Measurements from ENCODE around the gene ADAMTS9.

The ADAMTS9 gene

DNA sequence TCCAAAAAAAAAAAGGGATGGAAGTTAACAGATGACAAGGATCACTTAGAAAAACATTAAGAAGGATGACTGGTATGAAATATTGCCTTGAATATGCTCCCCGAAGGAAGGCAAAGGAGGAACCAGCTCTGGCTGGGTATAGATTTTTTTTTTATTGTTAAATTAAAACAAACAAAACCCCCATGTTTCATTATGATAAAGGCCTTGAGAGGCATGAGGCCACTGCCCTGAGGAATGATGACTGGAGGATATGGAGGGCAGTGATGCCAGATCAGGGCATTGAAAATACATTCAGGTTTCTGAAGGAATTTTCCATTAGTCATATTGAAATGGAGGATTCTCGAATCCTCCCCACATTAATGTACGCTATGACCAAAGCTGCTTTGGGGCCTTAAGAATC is 120.9 kb downstream of the ADAMTS9 start:
- Mint-ChIP-seq H3K4me1 (ENCODE audit: low read depth) (no peaks in the 10 kb centered on the region), H3K9me3 (no peaks in the 10 kb centered on the region)

DNA sequence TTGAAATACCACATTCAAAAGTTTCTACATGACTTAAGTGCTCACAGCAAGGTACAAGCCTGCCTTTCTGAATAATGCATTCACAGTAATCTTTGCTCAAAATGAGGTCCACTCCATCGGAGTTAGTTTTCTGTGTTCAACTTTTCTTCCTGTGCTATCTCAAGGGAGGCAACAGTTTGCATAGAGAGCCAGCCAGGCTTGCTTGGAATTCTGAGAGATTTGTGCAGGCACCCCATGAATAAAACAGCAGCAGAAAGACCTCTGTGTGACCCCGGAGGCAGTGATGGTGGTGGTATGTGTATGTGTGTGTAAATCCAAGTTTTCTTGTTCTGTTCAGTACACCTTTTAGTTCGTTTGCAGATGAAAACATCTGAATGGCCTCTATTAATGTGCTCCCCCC is 124.0 kb downstream of the ADAMTS9 start:
- Mint-ChIP-seq H3K27ac (no peak overlapping the region), H3K4me3 (no peak overlapping the region), H3K27me3 (peaks cover 4% of the 10 kb centered on the region), H3K4me1 (ENCODE audit: low read depth) (no peaks in the 10 kb centered on the region), H3K9me3 (no peaks in the 10 kb centered on the region), H3K36me3 (ENCODE audit: low read depth) (no peaks in the 10 kb centered on the region)

More for the DNA sequence above, 120.9 kb downstream of the ADAMTS9 start:
- H3K27me3 Mint-ChIP-seq = peaks cover 4% of the 10 kb centered on the region
- H3K4me3 Mint-ChIP-seq = no peak overlapping the region
- H3K27ac Mint-ChIP-seq = no peak overlapping the region
- H3K36me3 Mint-ChIP-seq (ENCODE audit: low read depth) = no peaks in the 10 kb centered on the region

DNA sequence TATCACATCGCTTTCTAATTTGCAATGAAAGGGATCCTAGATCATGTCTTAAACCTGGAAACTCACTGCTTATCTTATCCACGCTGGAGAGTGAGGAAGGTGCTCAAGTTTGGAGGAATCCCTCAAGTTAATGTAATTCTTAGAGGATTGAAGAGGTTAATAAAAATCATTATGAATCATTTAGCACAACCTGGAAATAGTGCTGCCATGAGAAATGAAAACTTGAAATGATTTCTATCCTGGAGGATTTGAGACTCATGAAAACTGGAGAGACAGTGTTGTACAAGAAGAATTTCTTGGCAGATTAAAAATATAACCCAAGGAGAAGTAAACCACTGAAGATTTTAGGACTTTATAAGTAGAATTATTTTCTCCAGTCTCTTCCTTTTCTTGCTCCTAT is 125.9 kb downstream of the ADAMTS9 start:
- no peak overlapping the region for H3K4me3 Mint-ChIP-seq
- H3K9me3 Mint-ChIP-seq = no peaks in the 10 kb centered on the region
- no peaks in the 10 kb centered on the region for H3K4me1 Mint-ChIP-seq (ENCODE audit: low read depth)
- no peaks in the 10 kb centered on the region for H3K36me3 Mint-ChIP-seq (ENCODE audit: low read depth)
- H3K27ac Mint-ChIP-seq = no peak overlapping the region
- H3K27me3 Mint-ChIP-seq = peaks cover 3% of the 10 kb centered on the region

DNA sequence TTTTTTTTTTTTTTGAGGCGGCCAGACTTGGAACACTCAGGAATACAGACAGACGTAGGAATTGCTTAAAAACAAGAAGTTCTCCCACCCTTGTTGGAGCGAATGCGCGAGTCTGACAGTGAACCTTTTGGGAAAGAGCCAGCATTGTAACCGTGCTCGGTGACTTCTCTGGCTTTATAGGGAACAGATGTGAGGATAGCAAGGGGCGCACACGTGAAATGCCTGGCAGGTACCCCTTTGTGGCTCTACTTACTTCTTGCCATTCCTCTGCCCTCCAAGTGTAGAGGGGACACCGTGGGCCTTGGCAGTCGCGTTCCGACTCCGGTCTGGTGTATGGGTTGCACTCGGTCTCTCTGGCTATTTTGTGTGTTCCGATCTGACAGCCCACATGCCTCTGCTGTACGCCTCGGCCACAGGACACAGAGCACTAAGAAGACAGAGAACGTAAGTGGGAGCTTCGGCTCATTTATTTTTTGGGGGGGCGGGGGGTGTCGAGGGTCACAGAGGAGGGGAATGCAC is 126.4 kb downstream of the ADAMTS9 start:
- H3K4me3 Mint-ChIP-seq = no peak overlapping the region
- no peaks in the 10 kb centered on the region for H3K27me3 Mint-ChIP-seq
- no peak overlapping the region for H3K27ac Mint-ChIP-seq
- no peaks in the 10 kb centered on the region for H3K4me1 Mint-ChIP-seq (ENCODE audit: low read depth)
- H3K9me3 Mint-ChIP-seq = no peaks in the 10 kb centered on the region
- H3K36me3 Mint-ChIP-seq (ENCODE audit: low read depth) = no peaks in the 10 kb centered on the region

DNA sequence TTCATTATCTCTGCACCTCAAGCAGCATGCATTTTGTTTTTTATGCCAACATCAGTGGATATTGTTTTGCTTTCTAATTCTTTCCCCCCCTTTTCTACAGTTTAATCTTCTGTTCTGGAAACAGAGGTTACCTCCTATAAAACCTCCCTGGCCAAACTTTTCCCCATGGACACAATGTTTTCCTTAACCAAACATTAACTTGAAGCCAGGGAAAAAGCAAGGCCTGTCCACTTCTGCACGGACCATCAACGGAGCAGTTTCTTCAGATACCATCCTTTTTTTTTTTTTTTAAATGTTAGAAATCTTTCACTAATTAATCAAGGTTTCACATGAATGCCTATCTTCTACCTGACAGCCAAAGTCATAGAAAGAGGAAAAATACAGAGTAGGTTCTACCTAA is 127.0 kb downstream of the ADAMTS9 start:
- Mint-ChIP-seq H3K9me3 (no peaks in the 10 kb centered on the region), H3K4me3 (no peak overlapping the region), H3K4me1 (ENCODE audit: low read depth) (no peaks in the 10 kb centered on the region), H3K27ac (no peak overlapping the region), H3K36me3 (ENCODE audit: low read depth) (no peaks in the 10 kb centered on the region), H3K27me3 (no peaks in the 10 kb centered on the region)

DNA sequence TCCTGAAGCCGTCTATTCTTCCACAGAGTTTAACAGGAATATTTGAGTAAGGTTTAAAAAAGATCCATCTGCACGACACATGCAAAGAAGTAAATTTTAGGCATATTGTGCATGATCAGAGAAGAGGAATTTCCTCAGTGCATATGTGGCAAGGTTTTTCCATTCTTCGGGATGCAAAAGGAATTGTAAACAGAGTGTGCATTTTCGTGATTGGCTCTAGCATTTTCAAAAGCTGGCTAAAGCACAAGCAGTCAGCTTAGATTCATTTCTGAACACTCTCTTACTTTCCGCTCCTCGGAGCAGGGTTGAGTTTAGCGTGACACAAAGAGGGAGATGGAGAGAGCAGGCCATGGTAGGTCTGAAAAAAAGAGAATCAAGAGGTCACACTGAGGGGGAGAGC is 128.2 kb downstream of the ADAMTS9 start:
- H3K27ac Mint-ChIP-seq = no peak overlapping the region
- H3K36me3 Mint-ChIP-seq (ENCODE audit: low read depth) = no peaks in the 10 kb centered on the region
- H3K9me3 Mint-ChIP-seq = no peaks in the 10 kb centered on the region
- H3K4me1 Mint-ChIP-seq (ENCODE audit: low read depth) = no peaks in the 10 kb centered on the region
- no peak overlapping the region for H3K4me3 Mint-ChIP-seq
- H3K27me3 Mint-ChIP-seq = peaks cover 3% of the 10 kb centered on the region

DNA sequence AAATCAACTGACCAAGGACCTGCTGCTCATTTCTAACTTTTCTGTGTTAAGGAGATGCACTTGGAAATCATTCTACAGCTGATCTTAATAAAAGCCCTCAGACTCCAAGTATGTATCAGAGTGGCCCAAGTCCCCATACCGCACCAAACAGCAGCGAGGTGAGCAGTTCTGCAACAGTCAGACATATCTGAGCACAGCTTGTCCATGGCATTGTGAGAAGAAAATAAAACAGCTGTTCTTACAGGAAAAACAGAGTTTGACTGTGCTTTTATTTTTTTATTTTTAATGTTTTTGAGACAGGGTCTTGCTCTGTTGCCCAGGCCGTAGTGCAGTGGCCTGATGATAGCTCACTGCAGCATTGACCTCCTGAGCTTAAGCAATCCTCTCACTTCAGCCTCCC is 131.8 kb downstream of the ADAMTS9 start:
- no peak overlapping the region for H3K27ac Mint-ChIP-seq
- no peaks in the 10 kb centered on the region for H3K36me3 Mint-ChIP-seq (ENCODE audit: low read depth)
- H3K27me3 Mint-ChIP-seq = peaks cover 3% of the 10 kb centered on the region

DNA sequence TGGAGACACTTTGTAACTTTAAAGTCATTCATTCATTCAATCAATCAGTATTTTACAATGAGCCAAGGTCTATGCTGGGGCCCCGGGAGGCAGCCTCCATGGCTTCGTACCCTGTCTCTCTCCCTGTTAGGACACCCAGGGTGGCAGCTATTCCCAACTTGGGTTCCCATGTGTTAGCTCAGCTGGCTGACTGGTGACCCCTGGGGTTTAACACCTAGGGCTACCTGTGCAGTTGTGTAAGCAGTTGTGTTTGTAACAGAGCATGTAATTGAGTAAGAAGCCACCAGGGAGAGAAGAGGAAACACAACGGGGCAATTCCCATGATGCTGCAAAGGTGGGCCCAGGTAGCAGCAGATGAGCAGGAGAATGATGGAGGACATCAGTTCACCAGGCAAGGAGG is 132.4 kb downstream of the ADAMTS9 start:
- no peak overlapping the region for H3K4me3 Mint-ChIP-seq
- peaks cover 3% of the 10 kb centered on the region for H3K27me3 Mint-ChIP-seq
- H3K9me3 Mint-ChIP-seq = no peaks in the 10 kb centered on the region
- no peaks in the 10 kb centered on the region for H3K4me1 Mint-ChIP-seq (ENCODE audit: low read depth)
- H3K36me3 Mint-ChIP-seq (ENCODE audit: low read depth) = no peaks in the 10 kb centered on the region
- no peak overlapping the region for H3K27ac Mint-ChIP-seq

More for the DNA sequence above, 131.8 kb downstream of the ADAMTS9 start:
- no peaks in the 10 kb centered on the region for H3K9me3 Mint-ChIP-seq
- no peaks in the 10 kb centered on the region for H3K4me1 Mint-ChIP-seq (ENCODE audit: low read depth)
- H3K4me3 Mint-ChIP-seq = no peak overlapping the region

DNA sequence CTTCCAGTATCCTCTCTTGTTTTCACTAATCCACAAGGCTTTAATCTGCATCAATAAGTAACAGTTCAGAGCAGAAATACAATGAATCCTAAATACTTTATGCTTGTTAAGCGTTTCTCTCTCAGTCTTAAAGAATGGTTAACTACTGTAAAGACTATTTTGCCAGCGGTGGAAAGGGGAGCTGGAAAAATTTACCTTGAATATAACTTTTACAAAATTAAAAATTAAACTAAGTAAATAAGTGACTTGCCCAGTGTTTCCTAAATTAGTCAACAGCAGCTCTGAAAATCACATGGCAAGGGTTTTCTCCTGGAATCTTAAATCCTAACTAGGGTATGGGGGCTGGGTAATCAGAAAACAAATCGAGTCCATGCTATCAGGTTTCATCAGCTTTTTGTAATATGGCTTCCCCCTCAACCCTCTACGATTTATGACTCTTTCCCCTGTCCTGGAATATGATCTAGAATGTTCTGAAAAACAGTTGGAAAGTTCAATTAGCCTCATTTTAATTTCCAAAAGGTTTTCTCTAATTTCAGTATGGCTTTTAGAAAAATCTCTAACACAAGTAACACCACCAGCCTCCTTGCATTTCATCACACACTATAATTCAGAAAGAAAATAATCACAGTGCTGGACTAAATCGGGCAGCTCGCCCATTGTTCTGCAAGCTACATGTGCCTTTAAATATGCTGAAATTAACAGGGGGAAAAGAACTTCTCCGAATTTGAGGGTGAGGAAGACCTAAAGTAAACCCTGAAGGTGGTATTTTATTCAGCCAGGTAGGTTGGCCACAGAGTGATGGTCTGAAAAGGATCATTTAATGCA is 133.5 kb downstream of the ADAMTS9 start:
- Mint-ChIP-seq H3K27me3 (peaks cover 3% of the 10 kb centered on the region), H3K9me3 (no peaks in the 10 kb centered on the region), H3K36me3 (ENCODE audit: low read depth) (no peaks in the 10 kb centered on the region), H3K4me3 (no peak overlapping the region), H3K27ac (no peak overlapping the region), H3K4me1 (ENCODE audit: low read depth) (no peaks in the 10 kb centered on the region)

DNA sequence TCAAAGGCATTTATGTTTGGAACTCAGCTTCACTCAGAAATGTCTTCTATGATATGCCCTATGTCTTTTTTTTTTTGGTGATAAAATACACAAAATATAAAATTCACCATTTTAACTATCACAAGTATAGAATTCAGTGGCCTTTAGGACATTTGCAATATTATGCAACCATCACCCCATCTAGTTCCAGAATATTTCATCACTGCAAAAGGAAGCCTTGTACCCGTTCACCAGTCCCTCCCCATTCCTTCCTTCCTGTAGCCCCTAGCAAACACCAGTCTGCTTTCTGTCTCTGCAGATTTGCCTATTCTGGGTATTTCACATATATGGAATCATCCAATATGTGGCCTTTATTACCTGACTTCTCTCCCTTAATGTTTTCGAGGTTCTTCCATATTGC is 134.8 kb downstream of the ADAMTS9 start:
- Mint-ChIP-seq H3K27ac (no peak overlapping the region), H3K4me1 (ENCODE audit: low read depth) (no peaks in the 10 kb centered on the region), H3K36me3 (ENCODE audit: low read depth) (no peaks in the 10 kb centered on the region), H3K4me3 (no peak overlapping the region), H3K9me3 (no peaks in the 10 kb centered on the region), H3K27me3 (peaks cover 3% of the 10 kb centered on the region)

DNA sequence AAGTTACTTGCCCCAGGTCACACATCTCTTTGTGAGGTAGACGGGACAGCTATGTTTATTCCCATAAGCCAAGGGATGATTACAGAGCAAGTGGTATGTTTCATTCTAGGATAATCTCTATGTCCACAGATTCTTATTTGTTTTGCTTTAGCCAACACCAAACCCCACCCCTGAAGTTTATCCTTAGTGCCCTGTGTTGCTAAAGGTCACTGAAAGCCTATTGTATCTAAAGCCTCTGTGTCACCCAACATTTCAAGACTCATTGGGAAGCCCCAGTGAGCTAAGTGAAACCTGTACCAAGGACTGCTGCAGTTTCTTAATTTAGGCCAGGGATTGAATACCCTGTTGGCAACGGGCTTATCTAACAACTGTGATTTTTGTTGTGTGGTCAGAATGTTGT is 135.6 kb downstream of the ADAMTS9 start:
- Mint-ChIP-seq H3K36me3 (ENCODE audit: low read depth) (no peaks in the 10 kb centered on the region), H3K4me1 (ENCODE audit: low read depth) (no peaks in the 10 kb centered on the region), H3K27ac (no peak overlapping the region), H3K27me3 (peaks cover 3% of the 10 kb centered on the region), H3K4me3 (no peak overlapping the region), H3K9me3 (no peaks in the 10 kb centered on the region)

DNA sequence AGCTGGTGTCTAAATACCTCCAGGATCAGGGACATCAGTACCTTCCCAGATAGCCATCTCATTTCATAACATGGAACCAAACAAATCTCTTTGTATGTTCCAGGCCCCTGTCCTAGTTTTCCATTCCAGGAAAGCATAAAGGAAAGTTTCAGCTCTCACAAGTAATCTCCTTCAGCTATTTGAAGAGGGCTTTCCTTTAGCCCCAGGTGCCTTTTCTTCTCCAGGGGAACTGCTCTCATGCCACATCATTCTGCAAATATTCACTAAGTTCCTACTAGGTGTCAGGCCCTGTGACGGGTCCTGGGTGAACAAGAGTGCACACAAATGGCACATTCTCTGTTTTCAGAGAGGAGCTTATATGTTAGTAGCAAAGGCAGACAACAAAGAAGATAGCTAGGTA is 136.1 kb downstream of the ADAMTS9 start:
- Mint-ChIP-seq H3K4me1 (ENCODE audit: low read depth) (no peaks in the 10 kb centered on the region), H3K36me3 (ENCODE audit: low read depth) (no peaks in the 10 kb centered on the region), H3K27ac (no peak overlapping the region), H3K9me3 (no peaks in the 10 kb centered on the region), H3K27me3 (peaks cover 3% of the 10 kb centered on the region), H3K4me3 (no peak overlapping the region)

DNA sequence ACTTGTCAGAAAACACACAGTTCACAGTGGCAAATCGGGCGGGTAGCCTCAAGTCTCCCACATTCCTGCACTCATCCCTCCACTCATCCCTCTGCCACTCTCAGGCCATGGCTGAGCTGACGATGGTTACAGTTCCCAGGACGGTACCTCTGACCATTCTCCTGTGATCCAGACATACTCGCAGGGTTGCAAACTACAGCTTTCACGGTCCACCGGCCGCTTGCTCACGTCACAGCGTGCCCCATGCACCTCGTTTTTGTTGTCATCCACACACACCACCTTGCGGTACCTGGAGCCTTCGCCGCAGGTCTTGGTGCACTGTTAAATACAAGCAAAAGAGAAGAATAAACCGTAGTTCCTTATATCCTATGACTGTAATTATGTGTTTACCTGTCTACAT is 137.1 kb downstream of the ADAMTS9 start:
- H3K9me3 Mint-ChIP-seq = no peaks in the 10 kb centered on the region
- no peak overlapping the region for H3K4me3 Mint-ChIP-seq
- H3K4me1 Mint-ChIP-seq (ENCODE audit: low read depth) = no peaks in the 10 kb centered on the region

DNA sequence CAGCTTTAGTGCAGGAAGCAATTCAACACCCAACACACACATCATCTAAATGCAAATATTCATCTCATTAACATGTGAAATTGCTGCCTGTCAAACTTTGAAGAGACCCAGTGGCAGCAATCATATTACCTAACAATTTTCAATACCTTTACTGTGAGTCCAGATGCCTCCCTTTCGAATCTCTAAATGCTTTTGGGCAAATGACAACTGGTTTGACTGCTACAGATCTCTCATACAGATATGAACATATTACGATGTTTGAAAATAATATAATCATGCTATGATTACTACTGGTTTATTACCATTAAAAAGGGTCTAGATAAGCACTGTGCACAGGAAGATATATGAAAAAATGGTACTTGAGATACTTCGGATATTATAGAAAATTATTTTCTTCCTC is 137.9 kb downstream of the ADAMTS9 start:
- H3K36me3 Mint-ChIP-seq (ENCODE audit: low read depth) = no peaks in the 10 kb centered on the region
- no peak overlapping the region for H3K4me3 Mint-ChIP-seq
- H3K4me1 Mint-ChIP-seq (ENCODE audit: low read depth) = no peaks in the 10 kb centered on the region
- no peak overlapping the region for H3K27ac Mint-ChIP-seq
- no peaks in the 10 kb centered on the region for H3K27me3 Mint-ChIP-seq
- H3K9me3 Mint-ChIP-seq = no peaks in the 10 kb centered on the region

More for the DNA sequence above, 137.1 kb downstream of the ADAMTS9 start:
- Mint-ChIP-seq H3K36me3 (ENCODE audit: low read depth) (no peaks in the 10 kb centered on the region), H3K27ac (no peak overlapping the region), H3K27me3 (peaks cover 3% of the 10 kb centered on the region)

DNA sequence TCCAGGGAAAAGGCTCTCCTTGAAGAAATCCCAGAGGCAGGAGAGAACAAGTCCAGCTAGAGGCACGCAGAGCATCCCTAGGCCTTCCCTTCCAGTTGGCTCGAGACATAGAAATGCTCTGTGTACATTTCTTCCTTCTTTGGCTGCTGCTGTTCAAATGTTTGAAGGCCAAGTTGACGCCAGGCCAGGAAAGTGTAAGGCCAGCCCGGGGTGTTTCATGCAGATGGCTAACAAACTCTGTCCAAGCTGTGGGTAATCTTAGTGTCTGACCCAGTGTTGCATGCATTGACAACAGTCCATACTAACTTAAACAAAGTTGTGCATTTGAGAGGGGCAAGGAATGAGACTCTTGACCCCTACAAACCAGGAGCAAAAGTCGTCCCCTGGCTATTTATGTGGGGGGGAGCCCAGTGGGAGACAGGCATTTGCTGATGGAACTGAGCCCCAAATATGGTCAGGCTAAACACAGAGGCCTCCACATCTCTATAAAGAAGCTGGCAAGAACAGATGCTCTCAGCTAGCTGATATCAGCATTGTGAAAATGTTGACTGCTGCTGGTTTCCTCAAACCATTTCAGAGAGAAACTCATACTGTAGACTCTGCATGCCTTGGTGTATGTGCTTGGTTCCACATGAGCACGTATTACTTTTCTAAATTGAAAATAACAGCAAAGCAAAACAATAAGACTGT is 139.5 kb downstream of the ADAMTS9 start:
- Mint-ChIP-seq H3K27me3 (no peaks in the 10 kb centered on the region), H3K9me3 (no peaks in the 10 kb centered on the region), H3K36me3 (ENCODE audit: low read depth) (no peaks in the 10 kb centered on the region), H3K27ac (no peak overlapping the region), H3K4me3 (no peak overlapping the region), H3K4me1 (ENCODE audit: low read depth) (no peaks in the 10 kb centered on the region)

Measured in stimulated activated naive CD8-positive, alpha-beta T cell treated with anti-CD3 and anti-CD28 coated beads, Interleukin-15, Interleukin-2, amounts not matched to agents 100 ng/mL and 50 ng/mL, for 24 hours (primary cell).